HL-60 (cell line): ENCODE data around the gene PLEKHA5.
"Not testable (repeated sequence)": the region's sequence is repeated elsewhere in the genome, so short reads cannot be mapped to it uniquely, and the experiment has no call there.

Experiments used
- DNase-seq, 2 experiments: peaks; one replicate each; pipeline ENCODE4 v3.0.0-alpha.2; 2010 to 2020; ENCODE audit warnings: low read depth in 1 of 2, low spot score in 1 of 2
- H3K27ac ChIP-seq: fragments of 250-450 bp; sonication (Bioruptor Pico); replicated peaks from 2 replicates; pipeline ENCODE4 v1.5.1; 2020; ENCODE audit warnings: mild to moderate bottlenecking, moderate library complexity
- H3K27me3 ChIP-seq: fragments of 250-450 bp; sonication (Bioruptor Pico); 2 replicates; pipeline ENCODE4 v1.5.1; 2021; ENCODE audit warnings: mild to moderate bottlenecking, moderate library complexity; ENCODE audit not compliant: insufficient read depth, poor library complexity, severe bottlenecking
- H3K4me3 ChIP-seq: replicated peaks from 2 replicates; pipeline ENCODE4 v1.5.1; 2011; ENCODE audit warnings: mild to moderate bottlenecking, control low read depth, low read length; ENCODE audit not compliant: insufficient read depth
- GABPA ChIP-seq: IDR thresholded peaks from 2 replicates; pipeline ENCODE4 v1.6.1; 2012; ENCODE audit warnings: low read depth
- POLR2AphosphoS5 ChIP-seq: IDR thresholded peaks from 2 replicates; pipeline ENCODE4 v1.6.1; 2012; ENCODE audit warnings: low read depth
- SPI1 ChIP-seq: IDR thresholded peaks from 2 replicates; pipeline ENCODE4 v1.6.1; 2012; ENCODE audit warnings: low read depth, mild to moderate bottlenecking, borderline replicate concordance
- TF ChIP-seq, protein P1 (sequence below): IDR thresholded peaks from one replicate; pipeline ENCODE4 v1.5.1; 2011; ENCODE audit warnings: low read length, control low read depth, inconsistent platforms; ENCODE audit not compliant: insufficient read depth
- TF ChIP-seq, protein P2 (sequence below): IDR thresholded peaks from 2 replicates; pipeline ENCODE4 v1.6.1; 2012; ENCODE audit warnings: low read depth; ENCODE audit not compliant: insufficient replicate concordance

Gene PLEKHA5

DNA sequence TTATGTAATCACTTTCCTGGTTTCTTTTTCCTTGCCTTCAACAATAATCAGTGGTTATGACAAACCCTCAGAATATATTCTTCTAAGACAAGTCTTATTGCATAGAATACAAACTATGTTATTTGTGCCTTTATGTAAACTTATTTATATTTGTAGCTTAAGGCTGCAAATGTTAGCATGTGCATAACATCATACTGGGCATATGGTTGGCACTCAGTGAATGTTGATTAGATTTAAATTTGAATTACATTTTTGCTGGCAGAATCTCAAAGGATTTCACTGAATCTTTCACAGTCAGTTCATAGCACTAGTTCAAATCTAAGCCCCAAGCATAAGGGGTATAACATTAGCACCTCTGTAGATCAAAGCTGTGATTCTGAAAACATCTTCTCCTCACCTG is 196.6 kb downstream of the PLEKHA5 start:
- TF ChIP-seq, protein P1, sequence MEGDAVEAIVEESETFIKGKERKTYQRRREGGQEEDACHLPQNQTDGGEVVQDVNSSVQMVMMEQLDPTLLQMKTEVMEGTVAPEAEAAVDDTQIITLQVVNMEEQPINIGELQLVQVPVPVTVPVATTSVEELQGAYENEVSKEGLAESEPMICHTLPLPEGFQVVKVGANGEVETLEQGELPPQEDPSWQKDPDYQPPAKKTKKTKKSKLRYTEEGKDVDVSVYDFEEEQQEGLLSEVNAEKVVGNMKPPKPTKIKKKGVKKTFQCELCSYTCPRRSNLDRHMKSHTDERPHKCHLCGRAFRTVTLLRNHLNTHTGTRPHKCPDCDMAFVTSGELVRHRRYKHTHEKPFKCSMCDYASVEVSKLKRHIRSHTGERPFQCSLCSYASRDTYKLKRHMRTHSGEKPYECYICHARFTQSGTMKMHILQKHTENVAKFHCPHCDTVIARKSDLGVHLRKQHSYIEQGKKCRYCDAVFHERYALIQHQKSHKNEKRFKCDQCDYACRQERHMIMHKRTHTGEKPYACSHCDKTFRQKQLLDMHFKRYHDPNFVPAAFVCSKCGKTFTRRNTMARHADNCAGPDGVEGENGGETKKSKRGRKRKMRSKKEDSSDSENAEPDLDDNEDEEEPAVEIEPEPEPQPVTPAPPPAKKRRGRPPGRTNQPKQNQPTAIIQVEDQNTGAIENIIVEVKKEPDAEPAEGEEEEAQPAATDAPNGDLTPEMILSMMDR, result no peak
- TF ChIP-seq POLR2AphosphoS5 (no peak), GABPA (no peak), SPI1 (no peak)
- TF ChIP-seq, protein P2, sequence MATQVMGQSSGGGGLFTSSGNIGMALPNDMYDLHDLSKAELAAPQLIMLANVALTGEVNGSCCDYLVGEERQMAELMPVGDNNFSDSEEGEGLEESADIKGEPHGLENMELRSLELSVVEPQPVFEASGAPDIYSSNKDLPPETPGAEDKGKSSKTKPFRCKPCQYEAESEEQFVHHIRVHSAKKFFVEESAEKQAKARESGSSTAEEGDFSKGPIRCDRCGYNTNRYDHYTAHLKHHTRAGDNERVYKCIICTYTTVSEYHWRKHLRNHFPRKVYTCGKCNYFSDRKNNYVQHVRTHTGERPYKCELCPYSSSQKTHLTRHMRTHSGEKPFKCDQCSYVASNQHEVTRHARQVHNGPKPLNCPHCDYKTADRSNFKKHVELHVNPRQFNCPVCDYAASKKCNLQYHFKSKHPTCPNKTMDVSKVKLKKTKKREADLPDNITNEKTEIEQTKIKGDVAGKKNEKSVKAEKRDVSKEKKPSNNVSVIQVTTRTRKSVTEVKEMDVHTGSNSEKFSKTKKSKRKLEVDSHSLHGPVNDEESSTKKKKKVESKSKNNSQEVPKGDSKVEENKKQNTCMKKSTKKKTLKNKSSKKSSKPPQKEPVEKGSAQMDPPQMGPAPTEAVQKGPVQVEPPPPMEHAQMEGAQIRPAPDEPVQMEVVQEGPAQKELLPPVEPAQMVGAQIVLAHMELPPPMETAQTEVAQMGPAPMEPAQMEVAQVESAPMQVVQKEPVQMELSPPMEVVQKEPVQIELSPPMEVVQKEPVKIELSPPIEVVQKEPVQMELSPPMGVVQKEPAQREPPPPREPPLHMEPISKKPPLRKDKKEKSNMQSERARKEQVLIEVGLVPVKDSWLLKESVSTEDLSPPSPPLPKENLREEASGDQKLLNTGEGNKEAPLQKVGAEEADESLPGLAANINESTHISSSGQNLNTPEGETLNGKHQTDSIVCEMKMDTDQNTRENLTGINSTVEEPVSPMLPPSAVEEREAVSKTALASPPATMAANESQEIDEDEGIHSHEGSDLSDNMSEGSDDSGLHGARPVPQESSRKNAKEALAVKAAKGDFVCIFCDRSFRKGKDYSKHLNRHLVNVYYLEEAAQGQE, result no peak
- Histone ChIP-seq H3K27ac (no peak overlapping the region), H3K4me3 (no peak overlapping the region), H3K27me3 (no peaks in the 10 kb centered on the region)
- DNase-seq, result no peak

DNA sequence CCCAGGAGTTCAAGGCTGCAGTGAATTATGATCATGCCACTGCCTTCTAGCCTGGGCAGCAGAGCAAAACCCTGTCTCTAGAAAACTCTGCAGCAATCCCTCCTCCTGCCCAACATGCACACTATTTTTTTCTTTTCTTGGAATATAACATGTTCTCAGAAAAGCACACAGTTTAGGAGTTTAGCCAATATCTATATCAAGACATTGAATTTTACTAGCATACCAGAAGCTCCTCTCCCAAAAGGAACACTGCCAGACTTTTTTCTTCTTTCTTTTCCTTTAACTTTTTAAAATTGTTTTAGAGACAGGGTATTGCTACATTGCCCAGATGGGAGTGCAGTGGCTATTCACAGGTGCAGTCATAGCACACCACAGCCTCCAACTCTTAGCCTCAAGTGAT is 202.7 kb downstream of the PLEKHA5 start:
- H3K27ac ChIP-seq, result no peak overlapping the region
- no peaks in the 10 kb centered on the region for H3K27me3 ChIP-seq
- no peak for DNase-seq
- TF ChIP-seq POLR2AphosphoS5, result no peak
- no peak for TF ChIP-seq SPI1
- TF ChIP-seq GABPA, result no peak
- TF ChIP-seq, protein P2, result no peak
- TF ChIP-seq, protein P1, result no peak
- no peak overlapping the region for H3K4me3 ChIP-seq

DNA sequence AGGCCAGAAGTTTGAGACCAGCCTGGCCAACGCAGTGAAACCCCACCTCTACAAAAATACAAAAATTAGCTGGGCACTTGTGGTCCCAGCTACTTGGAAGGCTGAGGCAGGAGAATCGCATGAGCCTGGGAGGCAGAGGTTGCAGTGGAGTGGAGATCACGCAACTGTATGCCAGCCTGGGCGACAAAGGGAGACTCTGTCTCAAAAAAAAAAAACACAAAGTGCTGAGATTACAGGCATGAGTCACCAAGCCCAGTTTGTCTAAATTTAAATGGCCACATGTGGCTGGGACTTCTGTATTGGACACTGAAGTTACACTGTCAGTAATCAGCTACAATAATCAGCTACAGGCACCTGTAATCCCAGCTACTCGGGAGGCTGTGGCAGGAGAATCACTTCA is 208.9 kb downstream of the PLEKHA5 start:
- TF ChIP-seq POLR2AphosphoS5, result no peak
- TF ChIP-seq, protein P2, result no peak
- TF ChIP-seq SPI1, result no peak
- TF ChIP-seq, protein P1, result no peak
- no peak for TF ChIP-seq GABPA
- H3K4me3 ChIP-seq, result no peak overlapping the region
- H3K27ac ChIP-seq, result no peak overlapping the region
- no peak for DNase-seq
- H3K27me3 ChIP-seq, result no peaks in the 10 kb centered on the region

DNA sequence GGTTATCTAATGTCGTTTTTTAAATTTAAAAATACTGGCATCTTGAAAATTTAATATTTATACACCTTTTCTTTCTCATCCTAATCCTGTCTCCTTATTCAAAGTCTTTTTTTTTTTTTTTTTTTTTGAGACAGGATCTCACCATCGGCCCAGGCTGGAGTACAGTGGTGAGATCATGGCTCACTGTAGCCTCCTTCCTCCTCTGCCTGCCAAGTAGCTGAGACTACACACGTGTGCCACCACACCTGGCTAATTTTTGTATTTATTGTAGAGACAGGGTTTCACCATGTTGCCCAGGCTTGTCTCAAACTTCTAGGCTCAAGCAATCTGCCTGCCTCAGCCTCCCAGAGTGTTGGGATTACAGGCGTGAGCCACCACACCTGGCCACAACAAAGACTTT is 221.3 kb downstream of the PLEKHA5 start:
- H3K27me3 ChIP-seq, DNase-seq, H3K4me3 ChIP-seq, H3K27ac ChIP-seq: not testable (repeated sequence)
